HG02623 (cell line): ENCODE results near the gene ACR.

Experiments used
- ATAC-seq: cut with Tn5 transposase; IDR thresholded peaks from one replicate; pipeline ENCODE4 v1.9.1; 2021; ENCODE audit warnings: moderate library complexity; ENCODE audit not compliant: unreplicated experiment

The ACR gene

DNA sequence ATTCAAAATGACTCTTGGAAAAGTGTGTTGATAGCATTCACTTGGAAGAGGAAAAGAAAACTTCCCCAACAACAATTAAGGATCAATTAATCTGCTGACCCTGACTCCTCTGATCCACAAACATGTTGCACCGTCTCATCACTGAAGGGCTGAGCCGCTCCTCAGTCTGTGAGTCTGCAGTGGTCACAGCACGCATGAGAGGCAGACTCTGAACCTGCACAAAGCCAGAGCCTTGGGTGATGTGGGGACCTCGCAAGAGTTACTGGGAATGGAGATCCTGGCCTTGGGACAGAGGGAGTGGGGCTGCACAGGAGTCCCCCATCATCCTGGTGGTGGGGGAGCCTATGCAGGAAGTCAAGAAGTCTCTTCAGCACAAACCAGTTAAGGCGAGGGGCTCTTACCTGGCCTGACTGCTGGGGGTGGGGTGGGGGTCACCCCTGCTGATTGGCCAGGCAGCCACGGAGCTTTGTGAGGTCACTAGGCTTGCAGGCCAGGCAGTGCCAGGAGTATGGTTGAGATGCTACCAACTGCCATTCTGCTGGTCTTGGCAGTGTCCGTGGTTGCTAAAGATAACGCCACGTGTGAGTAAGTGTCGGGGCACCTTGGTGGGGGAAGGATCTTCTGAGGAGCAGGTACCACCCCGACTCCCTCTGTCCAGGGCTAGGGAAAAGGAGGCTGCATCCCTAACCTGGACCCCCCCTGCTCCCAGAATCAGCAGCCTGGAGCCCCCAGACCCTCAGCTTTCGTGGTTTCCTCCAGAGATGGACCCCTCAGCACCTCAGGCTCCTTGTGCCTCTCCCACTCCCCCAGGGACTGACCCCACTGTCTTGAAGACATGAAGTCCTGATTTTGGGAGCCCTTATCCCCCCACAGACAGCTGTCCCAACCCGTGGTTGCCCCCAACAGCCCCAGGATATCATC is at the start of gene ACR:
TSS of gene ACR (plus strand) at position 477 of the 921 bp plus-strand sequence. CDS start at position 509, 32 bp downstream.
- ATAC-seq: no peak

DNA sequence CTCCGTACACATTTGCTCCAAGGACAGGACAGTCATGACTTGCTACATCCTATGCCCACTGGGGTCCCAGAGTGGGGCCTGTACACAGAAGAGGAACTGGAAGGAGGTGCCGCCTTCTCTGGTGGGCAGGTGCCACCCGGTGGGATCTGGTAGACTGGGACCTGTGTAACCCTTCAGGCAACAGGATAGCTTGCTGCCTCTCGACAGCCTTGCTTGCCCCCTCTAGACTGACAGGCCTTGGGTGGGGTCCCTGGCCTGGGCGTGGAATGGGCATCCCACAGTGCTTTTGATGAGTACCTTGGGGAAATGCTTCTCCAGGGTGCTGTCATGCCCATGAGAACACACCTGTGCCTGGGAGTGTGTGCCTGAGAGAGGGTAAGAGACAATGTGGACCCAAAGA is 49.6 kb upstream of the ACR start:
- no peak for ATAC-seq

DNA sequence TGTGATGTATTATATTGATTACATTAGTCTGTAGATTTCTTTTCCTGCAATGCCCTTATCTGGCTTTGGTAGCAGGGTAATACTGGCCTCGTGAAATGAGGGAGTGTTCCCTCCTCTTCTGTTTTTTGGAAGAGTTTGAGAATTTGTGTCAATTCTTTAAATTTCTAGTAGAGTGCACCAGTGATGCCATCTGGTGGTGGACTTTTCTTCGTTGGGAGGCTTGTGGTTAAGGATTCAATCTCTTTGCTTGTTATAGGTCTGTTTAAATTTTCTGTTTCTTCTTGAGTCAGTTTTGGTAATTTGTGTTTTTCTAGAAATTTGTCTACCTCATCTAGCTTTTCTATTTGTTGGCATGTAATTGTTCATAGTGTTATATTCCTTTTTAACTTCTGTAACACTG is 46.5 kb upstream of the ACR start:
- ATAC-seq: no peak

DNA sequence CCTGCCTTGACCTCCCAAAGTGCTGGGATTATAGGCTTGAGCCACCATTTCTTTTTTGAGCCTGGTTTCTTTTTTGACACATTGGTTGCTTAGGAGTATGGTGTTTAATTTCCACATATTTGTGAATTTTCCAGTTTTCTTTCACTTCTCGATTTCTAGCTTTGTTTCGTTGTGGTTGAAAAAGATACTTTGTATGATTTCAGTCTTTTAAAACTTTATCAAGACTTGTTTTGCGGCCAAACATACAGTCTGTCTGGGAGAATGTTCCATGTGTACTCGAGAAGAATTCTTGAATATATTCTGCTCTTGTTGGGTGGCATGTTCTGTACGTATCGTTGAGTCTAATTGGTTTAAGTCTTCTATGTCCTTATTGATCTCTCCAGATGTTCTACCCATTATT is 44.5 kb upstream of the ACR start:
- no peak for ATAC-seq

DNA sequence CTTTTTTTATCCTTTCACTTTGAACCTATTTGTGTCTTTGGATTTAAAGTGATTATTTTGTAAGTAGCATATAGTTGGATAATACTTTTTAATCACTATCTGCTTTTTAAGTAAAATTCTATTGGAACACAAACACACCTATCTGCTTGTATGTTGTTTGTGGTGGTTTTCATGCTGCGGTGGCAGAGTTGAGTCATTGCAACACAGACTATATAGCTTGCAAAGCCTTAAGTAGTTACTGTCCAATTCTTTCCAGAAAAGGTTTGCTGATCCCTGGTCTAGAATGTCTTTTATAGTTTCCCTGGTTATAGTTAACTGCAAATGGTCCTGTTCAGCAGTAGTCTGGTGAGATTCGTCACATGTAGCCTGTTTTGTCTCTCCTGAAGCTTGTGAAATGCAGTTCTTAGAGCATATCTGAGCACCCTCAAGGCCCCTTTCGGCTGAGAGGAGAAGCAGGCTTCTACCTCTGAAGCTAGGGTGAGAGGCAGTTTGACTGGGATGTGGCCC is 43.9 kb upstream of the ACR start:
- no peak for ATAC-seq

DNA sequence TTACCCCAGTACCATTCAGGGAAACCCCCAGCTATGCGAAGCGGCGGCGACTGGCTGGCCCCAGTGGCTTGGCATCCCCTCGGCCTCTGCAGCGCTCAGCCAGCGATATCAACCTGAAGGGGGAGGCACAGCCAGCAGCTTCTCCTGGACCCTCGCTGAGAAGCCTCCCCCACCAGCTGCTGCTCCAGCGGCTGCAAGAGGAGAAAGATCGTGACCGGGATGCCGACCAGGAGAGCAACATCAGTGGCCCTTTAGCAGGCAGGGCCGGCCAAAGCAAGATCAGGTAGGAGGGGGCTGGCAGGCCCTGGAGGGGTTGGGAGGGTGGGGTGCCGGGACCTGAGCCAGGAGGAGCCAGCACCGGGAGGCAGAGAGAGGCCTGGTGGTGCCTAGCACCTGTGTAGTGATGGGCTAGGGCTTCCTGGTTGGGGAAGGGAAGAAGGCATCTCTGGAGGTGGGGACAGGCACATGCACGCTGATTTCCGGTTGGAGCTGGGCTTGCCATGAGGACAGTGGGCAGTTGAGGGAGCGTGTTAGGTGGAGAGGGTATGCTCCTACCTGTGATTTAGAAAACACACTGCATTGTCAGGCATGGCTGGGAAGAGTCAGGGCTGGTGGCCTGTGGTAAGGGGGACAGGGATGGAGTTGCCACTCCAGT is 43.1 kb upstream of the ACR start:
- ATAC-seq: no peak

DNA sequence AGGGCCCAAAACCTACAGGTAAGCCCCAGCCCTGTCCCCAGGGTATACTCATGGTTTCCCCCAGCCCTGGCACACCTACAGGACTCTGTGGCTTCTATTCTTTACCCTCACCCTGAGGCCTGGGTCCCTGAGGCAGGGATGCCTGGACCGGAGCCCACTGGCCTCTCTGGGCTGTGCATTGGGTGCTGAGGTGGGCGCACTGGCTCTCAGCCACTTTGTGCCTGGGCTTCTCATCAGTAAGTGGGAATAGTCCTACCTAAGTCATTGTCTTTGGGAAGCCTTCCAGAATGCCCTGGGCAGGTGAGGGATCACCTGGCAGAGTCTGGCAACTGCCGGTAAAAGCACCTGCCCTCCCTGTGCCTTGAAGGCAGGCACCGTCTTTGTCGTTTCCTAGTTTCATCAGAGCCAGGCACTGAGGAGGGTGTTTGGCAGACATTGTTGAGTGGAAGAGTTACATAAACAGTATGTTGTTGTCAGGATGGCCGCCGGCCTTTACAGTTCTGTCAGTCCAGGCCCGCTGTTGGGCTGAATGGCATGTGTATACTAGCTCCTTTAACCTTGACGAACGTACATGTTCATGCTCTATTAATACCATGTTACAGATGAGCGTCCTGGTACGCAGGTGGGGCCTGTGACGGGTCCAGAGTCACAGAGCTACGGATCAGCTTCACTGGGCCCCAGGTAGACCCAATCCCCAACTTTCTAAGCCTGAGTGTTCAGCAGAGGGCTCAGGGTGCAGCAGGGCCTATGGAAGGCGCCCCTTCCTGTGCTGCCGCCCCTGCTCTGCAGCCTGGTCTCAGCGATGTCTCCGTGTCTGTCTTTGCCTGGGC is 42.4 kb upstream of the ACR start:
- no peak for ATAC-seq

DNA sequence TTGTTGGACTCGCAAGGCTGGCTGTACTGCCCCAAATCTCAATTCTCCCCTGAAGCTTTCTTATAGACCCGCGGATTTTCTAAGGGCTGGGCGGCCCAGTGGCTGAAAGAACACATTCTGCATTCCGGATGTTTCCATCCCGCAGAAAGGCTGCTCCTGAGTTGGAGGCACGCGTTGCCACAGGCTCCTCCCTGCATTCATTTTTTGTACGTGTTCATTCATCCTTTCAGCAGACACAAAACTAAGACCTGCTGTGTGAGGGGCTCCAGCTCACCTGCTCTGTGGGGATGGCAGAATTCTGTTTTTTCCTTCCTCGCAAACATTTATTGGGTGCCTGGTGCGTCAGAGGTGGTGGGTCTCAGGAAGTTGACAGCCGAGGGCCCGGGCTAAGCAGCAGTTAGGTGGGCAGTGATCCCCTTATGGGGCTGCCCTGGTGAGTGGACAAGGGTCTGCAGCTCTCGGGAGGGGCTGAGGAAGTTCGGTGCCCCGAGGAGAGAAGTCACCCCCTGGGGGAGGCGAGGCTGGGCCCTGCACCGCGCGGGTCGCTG is 41.7 kb upstream of the ACR start:
- no peak for ATAC-seq

DNA sequence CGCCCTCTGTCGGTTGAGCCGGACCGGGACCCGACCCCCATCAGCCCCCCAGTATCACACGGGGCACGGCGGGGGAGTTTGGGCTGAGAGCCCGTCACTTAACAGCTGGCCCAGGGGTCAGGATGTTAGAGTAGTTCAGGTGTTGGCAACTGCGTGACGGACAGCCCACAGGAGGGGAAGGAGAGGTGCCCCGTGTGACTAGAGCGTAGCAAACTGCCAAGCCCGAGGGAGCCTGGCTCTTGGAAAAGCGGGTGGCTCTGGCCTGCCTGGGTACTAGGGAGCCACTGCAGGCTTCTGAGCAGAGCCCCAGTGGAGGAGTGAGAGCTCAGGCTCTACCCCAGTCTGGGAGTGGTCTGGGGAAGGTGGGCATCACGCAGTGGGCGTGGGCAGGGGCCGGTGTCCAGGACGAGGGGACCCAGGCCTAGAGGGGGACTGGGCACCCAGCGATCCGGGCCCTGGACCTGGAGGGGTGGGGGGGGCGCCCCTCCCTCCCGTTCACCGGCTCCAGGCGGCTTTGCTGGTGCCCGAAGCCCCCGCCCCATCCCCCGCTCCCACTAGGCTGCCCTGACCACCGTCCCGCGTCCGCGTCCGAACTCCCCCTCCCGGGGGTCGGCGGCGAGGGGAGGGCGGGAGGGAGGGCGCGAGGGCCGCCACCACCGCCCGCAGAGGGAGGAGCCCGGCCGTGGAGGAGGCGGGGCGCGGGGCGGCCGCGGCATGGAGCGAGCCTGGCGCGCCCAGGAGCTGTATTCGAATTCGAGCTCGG is 41.0 kb upstream of the ACR start:
- no peak for ATAC-seq

DNA sequence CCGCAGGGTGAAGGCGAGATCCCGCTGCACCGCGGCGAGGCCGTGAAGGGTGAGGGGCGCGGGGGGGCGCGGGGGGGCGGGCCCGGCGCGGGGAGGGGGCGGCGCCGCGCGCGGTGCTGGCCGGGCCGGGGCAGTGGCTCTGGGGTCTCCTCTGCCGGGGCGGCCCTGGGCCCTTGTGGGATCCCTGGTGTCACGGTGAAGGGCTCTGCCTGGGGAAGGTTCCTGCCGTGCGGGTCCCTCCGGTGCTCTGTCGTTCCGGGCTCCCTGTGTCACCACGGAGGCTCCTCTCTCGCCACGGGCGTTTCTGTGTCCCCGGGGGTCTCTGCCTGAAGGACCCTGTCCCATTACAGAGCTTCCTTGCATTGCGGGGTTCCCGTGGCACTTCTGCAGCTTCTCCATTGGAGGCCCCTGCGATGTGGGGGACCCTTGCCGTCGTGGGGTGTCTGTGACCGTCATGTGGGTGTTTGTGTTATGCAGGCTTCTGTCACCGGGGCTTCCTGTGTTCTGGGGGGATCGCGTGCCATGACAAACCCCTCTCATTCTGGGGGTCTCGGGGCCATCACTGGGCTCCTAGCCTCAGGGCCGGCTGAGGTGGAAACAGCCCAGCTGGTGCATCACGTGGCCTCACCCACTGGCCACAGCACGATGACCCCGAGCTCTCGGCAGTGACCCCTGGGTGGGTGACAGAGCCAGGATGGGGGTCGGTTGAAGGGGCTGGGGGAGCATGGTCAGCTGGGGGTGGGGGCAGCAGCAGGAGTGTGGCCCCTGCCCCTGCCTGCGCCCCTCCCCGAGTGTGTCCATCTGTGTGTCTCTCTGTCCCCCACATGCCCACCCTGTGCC is 40.1 kb upstream of the ACR start:
- no peak for ATAC-seq

DNA sequence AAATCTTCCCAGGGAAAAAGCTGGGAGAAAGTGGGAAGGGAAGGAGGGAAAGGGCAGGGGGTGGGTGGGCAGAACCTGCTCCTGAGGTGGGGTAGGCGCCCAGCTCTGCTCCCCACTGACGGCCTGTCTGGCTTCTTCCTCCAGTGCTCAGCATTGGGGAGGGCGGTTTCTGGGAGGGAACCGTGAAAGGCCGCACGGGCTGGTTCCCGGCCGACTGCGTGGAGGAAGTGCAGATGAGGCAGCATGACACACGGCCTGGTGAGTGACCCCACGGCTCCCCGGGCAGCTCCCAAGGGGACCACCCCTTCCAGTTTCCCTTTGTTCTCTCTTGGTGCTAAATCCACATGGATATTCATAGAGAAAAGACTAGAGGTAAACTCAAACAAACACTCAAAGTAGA is 39.5 kb upstream of the ACR start:
- no peak for ATAC-seq

DNA sequence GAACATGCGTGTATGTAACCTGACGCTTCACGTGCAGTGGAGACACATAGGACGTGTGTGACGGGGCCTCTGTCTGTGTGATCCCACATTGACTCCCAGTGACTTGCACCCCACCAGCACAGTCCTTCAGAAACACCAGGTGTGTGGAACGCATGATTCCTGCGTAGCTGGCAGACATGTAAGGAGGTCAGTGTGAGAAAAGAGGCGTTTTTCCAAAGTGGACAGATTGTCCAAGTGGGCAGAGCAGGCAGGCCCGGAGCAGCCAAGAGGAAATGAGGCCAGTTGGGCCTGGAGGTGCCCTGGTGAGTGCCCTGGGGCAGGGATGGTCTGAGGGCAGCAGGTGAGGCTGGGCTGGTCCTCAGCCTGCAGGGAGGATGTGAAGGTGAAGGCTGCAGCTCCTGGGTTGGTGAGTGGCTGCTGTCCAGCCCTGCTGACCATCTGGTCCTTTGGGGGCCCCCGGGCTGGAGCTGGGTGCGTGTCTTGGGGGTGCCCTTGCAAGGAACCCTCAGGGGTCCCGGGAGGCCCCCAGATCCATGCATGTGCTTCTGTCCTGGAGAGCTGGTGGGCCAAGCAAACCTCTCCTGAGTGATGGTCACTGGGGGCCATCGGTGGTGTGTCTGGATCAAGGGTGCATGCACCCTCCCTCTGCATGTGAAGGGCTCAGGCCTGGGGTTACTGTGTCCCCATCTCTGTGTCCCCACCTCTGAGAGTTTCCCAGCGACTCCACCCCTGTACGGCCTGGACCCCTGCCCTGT is 38.8 kb upstream of the ACR start:
- no peak for ATAC-seq

DNA sequence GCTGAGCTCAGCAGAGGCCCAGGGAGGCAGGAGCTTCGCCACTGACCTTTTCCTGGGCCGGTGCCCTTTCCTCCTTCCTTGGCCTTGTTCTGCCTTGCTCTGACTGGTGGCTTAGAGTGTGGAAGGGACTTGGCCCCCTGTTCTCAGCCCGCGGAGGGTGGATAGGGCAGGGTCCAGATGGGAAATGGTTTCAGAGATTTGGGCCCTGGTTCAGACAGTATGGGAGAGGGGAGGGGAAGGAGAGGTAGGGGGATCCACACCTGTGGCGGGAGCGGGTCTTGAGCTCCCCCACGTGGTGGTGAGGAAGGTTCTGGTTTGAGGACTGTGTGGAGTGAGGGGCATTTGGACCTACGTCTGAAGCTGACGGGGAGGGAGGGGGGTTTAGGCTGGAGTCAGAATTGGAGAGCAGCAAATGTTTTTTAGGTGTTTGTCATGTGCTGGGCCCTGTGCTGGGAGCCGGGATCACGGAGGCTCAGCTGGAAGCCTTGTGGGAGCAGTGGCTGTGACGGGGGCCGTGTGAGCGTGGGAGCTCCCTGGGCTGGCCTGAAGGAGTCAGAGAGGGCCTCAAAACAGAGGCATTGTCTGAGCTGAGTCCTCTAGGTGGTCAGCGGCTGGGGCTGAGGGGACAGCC is 38.1 kb upstream of the ACR start:
- no peak for ATAC-seq

DNA sequence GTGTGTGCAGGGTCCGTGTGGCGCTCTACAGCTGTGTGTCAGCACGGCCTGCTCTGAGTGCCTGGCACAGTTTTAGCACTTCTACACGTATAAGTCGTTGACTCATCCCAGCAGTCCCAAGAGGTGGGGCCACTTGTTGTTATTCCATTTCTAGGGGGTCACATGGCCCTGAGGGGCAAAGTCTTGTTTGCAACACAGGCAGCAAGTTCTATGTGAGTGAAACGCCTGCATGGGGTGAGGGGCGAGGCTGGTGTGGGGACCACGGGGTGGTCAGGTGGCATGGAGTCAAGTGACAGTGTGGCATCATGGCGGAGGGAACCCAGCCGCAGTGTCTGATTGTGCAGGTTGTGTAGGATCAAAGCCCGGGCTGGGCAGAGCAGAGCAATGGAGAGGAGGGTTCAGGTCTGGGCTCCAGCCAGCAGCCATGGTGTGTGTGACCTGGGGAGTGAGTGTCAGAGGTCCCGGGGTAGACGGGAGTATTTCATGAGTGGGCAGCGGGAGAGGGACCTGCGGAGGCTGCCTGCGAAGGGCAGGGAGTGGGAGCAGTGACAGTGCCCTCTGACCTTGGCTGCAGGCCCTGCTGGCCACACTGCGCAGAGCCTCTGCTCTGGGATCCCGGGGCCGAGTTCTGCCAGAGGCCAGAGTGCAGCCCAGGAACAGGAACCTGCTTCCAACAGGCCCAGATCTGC is 37.5 kb upstream of the ACR start:
- ATAC-seq: no peak

DNA sequence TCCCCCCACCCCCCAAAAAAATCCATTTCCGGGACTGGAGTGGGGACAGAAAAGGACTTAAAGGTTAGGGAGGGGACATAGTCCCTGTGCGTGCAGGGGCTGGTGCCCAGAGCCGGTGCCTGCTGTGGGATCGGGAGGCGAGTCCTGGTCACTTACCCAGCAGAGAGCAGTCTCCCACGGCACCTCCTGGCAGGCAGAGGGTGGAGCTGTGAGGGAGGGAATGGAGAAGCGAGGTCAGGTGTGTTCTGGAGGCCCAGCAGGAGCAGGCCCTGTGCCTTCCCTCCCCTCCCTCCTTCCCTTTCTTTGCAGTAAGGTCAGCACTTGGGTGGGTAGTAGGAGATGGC is 37.0 kb upstream of the ACR start:
- no peak for ATAC-seq

DNA sequence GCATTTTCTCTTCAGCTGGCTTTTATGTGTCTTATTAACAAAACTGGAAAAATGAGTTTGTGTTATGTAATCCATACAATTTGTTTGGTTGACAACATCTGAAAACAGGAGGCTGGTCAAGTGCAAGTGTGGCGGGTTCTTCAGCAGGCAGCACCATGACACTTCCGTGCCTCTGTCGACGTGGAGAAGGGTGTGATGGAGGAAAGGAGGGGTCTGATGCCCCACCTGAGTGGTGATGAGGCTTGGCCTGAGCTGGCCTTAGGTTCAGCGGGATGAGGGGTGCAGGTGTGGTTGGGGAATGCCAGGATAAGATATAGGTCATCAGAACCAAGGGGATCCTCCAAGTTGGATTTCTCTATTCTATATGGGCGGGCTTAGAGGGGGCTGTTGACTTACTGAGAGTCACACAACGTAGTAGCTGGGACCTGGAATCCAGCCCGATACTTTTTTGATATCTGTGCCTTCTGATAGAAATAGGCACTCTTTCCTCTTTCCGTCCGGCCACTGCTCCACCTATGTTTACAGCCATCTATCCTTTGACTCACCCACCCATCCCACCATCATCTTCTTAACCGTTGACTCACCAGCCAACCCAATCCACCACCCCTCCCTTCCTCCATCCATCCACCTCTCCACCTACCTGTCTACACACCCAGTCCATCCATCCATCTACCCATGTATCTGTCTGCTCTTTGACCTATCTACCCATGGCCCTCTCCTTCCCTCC is 36.4 kb upstream of the ACR start:
- ATAC-seq: no peak

DNA sequence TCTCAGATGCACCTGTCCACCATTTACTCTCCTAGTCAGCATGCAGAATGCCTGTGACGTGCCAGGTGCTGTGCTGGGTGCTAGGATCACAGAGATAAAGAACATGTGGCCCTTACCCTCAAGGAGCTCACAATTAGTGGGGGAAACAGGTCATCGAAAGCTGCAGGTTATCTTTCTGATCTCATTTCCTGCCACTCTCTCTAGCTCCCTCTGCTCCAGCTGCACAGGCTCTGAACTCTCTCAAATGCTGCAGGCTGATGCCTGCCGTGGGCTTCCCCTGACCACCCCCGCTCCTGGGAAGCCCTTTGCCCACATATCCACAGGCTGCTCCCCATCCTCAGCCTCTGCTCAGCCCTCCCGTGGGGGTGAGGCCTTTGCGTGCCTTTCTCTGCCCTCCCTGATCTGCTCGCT is 35.7 kb upstream of the ACR start:
- ATAC-seq: no peak
